SK-N-SH treated with all-trans-retinoic acid at 6 μM for 48 hours (cell line): ENCODE data around the gene KCNG4.
A peak's percentile ranks its signal among the peaks of the same experiment; 100 is the strongest.

ENCODE experiments used
- ATAC-seq: fragments of 200-7000 bp; cut with Tn5 transposase; 3 replicates; pipeline ENCODE4 v1.9.1; 2020; ENCODE audit warnings: mild to moderate bottlenecking, moderate library complexity
- ARNTL ChIP-seq: fragments of 450-650 bp; formaldehyde crosslinking; IDR thresholded peaks from 2 replicates; pipeline ENCODE4 v1.5.0; 2020; ENCODE audit warnings: low read depth, mild to moderate bottlenecking, moderate library complexity, borderline replicate concordance
- BACH2 ChIP-seq: fragments of 250-450 bp; sonication (Bioruptor Pico); IDR thresholded peaks from 2 replicates; pipeline ENCODE4 v1.9.0; 2021; ENCODE audit warnings: mild to moderate bottlenecking, borderline replicate concordance
- CSDC2 ChIP-seq: fragments of 250-450 bp; sonication (Bioruptor Pico); IDR thresholded peaks from 2 replicates; pipeline ENCODE4 v1.5.0; 2020; ENCODE audit warnings: mild to moderate bottlenecking, moderate library complexity
- CSRNP3 ChIP-seq: fragments of 250-450 bp; sonication (Bioruptor Pico); IDR thresholded peaks from 2 replicates; pipeline ENCODE4 v1.5.1; 2021; ENCODE audit warnings: mild to moderate bottlenecking, moderate library complexity
- ESRRG ChIP-seq: fragments of 250-450 bp; sonication (Bioruptor Pico); IDR thresholded peaks from 2 replicates; pipeline ENCODE4 v1.6.1; 2021; ENCODE audit warnings: mild to moderate bottlenecking
- GLIS3 ChIP-seq: fragments of 250-450 bp; sonication (Bioruptor Pico); IDR thresholded peaks from 2 replicates; pipeline ENCODE4 v1.5.0; 2020; ENCODE audit warnings: mild to moderate bottlenecking, moderate library complexity
- ISL1 ChIP-seq: fragments of 250-450 bp; sonication (Bioruptor Pico); IDR thresholded peaks from 2 replicates; pipeline ENCODE4 v2.1.2; 2022; ENCODE audit warnings: mild to moderate bottlenecking, moderate library complexity
- OSR1 ChIP-seq: fragments of 250-450 bp; sonication (Bioruptor Pico); IDR thresholded peaks from 2 replicates; pipeline ENCODE4 v1.8.0; 2022; ENCODE audit warnings: moderate library complexity, mild to moderate bottlenecking, inconsistent platforms
- PPARA ChIP-seq: fragments of 250-450 bp; sonication (Bioruptor Pico); IDR thresholded peaks from 2 replicates; pipeline ENCODE4 v1.5.0; 2020; ENCODE audit warnings: mild to moderate bottlenecking, borderline replicate concordance
- RARB ChIP-seq: fragments of 250-450 bp; sonication (Bioruptor Pico); IDR thresholded peaks from 2 replicates; pipeline ENCODE4 v1.8.0; 2021; ENCODE audit warnings: mild to moderate bottlenecking, moderate library complexity
- SNAI2 ChIP-seq: fragments of 250-450 bp; sonication (Bioruptor Pico); IDR thresholded peaks from 2 replicates; pipeline ENCODE4 v1.5.0; 2020; ENCODE audit warnings: mild to moderate bottlenecking, moderate library complexity
- TCF4 ChIP-seq: fragments of 250-450 bp; sonication (Bioruptor Pico); IDR thresholded peaks from 2 replicates; pipeline ENCODE4 v1.8.0; 2021; ENCODE audit warnings: mild to moderate bottlenecking, moderate library complexity, borderline replicate concordance
- TOX ChIP-seq: fragments of 250-450 bp; sonication (Bioruptor Pico); IDR thresholded peaks from 2 replicates; pipeline ENCODE4 v1.8.0; 2021; ENCODE audit warnings: mild to moderate bottlenecking, moderate library complexity, borderline replicate concordance
- ZC3H10 ChIP-seq: fragments of 250-450 bp; sonication (Bioruptor Pico); IDR thresholded peaks from 2 replicates; pipeline ENCODE4 v1.5.1; 2021; ENCODE audit warnings: mild to moderate bottlenecking, moderate library complexity
- ZFP3 ChIP-seq: fragments of 250-450 bp; sonication (Bioruptor Pico); IDR thresholded peaks from 2 replicates; pipeline ENCODE4 v1.5.0; 2020; ENCODE audit warnings: mild to moderate bottlenecking, moderate library complexity
- ZFP30 ChIP-seq: fragments of 450-650 bp; formaldehyde crosslinking; IDR thresholded peaks from 2 replicates; pipeline ENCODE4 v1.5.0; 2022; ENCODE audit warnings: mild to moderate bottlenecking, moderate library complexity
- ZNF565 ChIP-seq: fragments of 450-650 bp; formaldehyde crosslinking; conservative IDR thresholded peaks from 2 replicates; pipeline ENCODE4 v1.5.0; 2020; ENCODE audit warnings: low read depth, mild to moderate bottlenecking, moderate library complexity
- ZNF70 ChIP-seq: fragments of 450-650 bp; formaldehyde crosslinking; IDR thresholded peaks from 2 replicates; pipeline ENCODE4 v1.5.0; 2020; ENCODE audit warnings: mild to moderate bottlenecking, moderate library complexity
- ZNF8 ChIP-seq: fragments of 450-650 bp; formaldehyde crosslinking; IDR thresholded peaks from 2 replicates; pipeline ENCODE4 v1.5.0; 2020; ENCODE audit warnings: mild to moderate bottlenecking, moderate library complexity
- TF ChIP-seq, protein P1 (sequence below): fragments of 250-450 bp; sonication (Bioruptor Pico); IDR thresholded peaks from 2 replicates; pipeline ENCODE4 v1.8.0; 2021; ENCODE audit warnings: low read depth, mild to moderate bottlenecking, moderate library complexity, borderline replicate concordance
- TF ChIP-seq, protein P2 (sequence below): fragments of 250-450 bp; sonication (Bioruptor Pico); IDR thresholded peaks from 2 replicates; pipeline ENCODE4 v1.8.0; 2020; ENCODE audit warnings: mild to moderate bottlenecking, moderate library complexity, borderline replicate concordance
- TF ChIP-seq, protein P3 (sequence below): fragments of 250-450 bp; sonication (Bioruptor Pico); IDR thresholded peaks from 2 replicates; pipeline ENCODE4 v1.5.0; 2020; ENCODE audit warnings: mild to moderate bottlenecking, moderate library complexity
- TF ChIP-seq, protein P4 (sequence below): fragments of 250-450 bp; sonication (Bioruptor Pico); IDR thresholded peaks from 2 replicates; pipeline ENCODE4 v1.5.1; 2020; ENCODE audit warnings: low read depth, mild to moderate bottlenecking, moderate library complexity

The KCNG4 gene

GRCh38 chr16:84278333-84278732 lies 38.5 kb upstream of the KCNG4 start (continued):
- TF ChIP-seq, protein P1, sequence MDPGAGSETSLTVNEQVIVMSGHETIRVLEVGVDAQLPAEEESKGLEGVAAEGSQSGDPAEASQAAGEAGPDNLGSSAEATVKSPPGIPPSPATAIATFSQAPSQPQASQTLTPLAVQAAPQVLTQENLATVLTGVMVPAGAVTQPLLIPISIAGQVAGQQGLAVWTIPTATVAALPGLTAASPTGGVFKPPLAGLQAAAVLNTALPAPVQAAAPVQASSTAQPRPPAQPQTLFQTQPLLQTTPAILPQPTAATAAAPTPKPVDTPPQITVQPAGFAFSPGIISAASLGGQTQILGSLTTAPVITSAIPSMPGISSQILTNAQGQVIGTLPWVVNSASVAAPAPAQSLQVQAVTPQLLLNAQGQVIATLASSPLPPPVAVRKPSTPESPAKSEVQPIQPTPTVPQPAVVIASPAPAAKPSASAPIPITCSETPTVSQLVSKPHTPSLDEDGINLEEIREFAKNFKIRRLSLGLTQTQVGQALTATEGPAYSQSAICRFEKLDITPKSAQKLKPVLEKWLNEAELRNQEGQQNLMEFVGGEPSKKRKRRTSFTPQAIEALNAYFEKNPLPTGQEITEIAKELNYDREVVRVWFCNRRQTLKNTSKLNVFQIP (CRISPR knock-in tag): no peak
- no peak for TF ChIP-seq SNAI2 (CRISPR knock-in tag)
- no peak for TF ChIP-seq ISL1 (CRISPR knock-in tag)
- no peak for TF ChIP-seq OSR1 (CRISPR knock-in tag)
- TF ChIP-seq ARNTL (CRISPR knock-in tag): no peak
- TF ChIP-seq ZNF565 (CRISPR knock-in tag): no peak
- no peak for TF ChIP-seq ZFP30 (CRISPR knock-in tag)
- no peak for TF ChIP-seq TCF4 (CRISPR knock-in tag)

- no peak for TF ChIP-seq CSDC2 (CRISPR knock-in tag)
- ATAC-seq: peak; percentile 95
Observed at GRCh38 chr16:84277244-84277823, 37.5 kb upstream of the KCNG4 start.

- no peak for ATAC-seq
- TF ChIP-seq ZFP30 (CRISPR knock-in tag) (no peak), RARB (CRISPR knock-in tag) (no peak), GLIS3 (CRISPR knock-in tag) (no peak), ISL1 (CRISPR knock-in tag) (no peak), OSR1 (CRISPR knock-in tag) (no peak), ESRRG (CRISPR knock-in tag) (no peak), BACH2 (CRISPR knock-in tag) (no peak), TOX (no peak), PPARA (CRISPR knock-in tag) (no peak), ZFP3 (no peak), CSDC2 (CRISPR knock-in tag) (no peak), ZNF8 (no peak), TCF4 (CRISPR knock-in tag) (no peak), ZC3H10 (CRISPR knock-in tag) (no peak), ZNF70 (CRISPR knock-in tag) (no peak)
- TF ChIP-seq, protein P2, sequence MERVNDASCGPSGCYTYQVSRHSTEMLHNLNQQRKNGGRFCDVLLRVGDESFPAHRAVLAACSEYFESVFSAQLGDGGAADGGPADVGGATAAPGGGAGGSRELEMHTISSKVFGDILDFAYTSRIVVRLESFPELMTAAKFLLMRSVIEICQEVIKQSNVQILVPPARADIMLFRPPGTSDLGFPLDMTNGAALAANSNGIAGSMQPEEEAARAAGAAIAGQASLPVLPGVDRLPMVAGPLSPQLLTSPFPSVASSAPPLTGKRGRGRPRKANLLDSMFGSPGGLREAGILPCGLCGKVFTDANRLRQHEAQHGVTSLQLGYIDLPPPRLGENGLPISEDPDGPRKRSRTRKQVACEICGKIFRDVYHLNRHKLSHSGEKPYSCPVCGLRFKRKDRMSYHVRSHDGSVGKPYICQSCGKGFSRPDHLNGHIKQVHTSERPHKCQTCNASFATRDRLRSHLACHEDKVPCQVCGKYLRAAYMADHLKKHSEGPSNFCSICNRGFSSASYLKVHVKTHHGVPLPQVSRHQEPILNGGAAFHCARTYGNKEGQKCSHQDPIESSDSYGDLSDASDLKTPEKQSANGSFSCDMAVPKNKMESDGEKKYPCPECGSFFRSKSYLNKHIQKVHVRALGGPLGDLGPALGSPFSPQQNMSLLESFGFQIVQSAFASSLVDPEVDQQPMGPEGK (CRISPR knock-in tag): no peak
- TF ChIP-seq, protein P3, sequence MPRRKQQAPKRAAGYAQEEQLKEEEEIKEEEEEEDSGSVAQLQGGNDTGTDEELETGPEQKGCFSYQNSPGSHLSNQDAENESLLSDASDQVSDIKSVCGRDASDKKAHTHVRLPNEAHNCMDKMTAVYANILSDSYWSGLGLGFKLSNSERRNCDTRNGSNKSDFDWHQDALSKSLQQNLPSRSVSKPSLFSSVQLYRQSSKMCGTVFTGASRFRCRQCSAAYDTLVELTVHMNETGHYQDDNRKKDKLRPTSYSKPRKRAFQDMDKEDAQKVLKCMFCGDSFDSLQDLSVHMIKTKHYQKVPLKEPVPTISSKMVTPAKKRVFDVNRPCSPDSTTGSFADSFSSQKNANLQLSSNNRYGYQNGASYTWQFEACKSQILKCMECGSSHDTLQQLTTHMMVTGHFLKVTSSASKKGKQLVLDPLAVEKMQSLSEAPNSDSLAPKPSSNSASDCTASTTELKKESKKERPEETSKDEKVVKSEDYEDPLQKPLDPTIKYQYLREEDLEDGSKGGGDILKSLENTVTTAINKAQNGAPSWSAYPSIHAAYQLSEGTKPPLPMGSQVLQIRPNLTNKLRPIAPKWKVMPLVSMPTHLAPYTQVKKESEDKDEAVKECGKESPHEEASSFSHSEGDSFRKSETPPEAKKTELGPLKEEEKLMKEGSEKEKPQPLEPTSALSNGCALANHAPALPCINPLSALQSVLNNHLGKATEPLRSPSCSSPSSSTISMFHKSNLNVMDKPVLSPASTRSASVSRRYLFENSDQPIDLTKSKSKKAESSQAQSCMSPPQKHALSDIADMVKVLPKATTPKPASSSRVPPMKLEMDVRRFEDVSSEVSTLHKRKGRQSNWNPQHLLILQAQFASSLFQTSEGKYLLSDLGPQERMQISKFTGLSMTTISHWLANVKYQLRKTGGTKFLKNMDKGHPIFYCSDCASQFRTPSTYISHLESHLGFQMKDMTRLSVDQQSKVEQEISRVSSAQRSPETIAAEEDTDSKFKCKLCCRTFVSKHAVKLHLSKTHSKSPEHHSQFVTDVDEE (CRISPR knock-in tag): no peak
- TF ChIP-seq, all 23 proteins: peak for 0
Observed at GRCh38 chr16:84275585-84276151, 35.9 kb upstream of the KCNG4 start.

DNA sequence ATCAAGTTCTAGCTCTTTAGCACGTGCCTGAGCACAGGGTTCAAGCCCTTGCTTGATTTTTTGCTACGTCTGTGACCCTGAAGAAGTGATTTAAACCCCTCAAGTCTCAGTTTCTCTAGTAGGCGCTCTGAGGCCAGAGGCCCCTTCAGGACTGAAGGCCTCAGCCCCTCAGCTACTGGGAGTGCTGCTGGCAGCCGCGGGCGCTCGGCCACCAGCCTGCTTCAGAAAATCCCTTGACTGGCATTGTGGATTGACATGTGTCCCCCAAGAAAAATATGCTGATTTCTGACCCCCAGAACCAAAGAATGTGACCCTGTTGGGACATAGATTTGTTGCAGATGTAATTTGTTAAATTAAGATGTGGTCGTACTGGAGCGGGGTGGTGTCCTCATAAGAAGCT lies 34.7 kb upstream of the KCNG4 start:
- no peak for ATAC-seq
- TF ChIP-seq RARB (CRISPR knock-in tag) (no peak), CSRNP3 (CRISPR knock-in tag) (no peak), TCF4 (CRISPR knock-in tag) (no peak), ZFP3 (no peak), SNAI2 (CRISPR knock-in tag) (no peak), PPARA (CRISPR knock-in tag) (no peak), ESRRG (CRISPR knock-in tag) (no peak), BACH2 (CRISPR knock-in tag) (no peak), ZFP30 (CRISPR knock-in tag) (no peak)
- TF ChIP-seq, protein P1 (CRISPR knock-in tag): no peak
- TF ChIP-seq, protein P2 (CRISPR knock-in tag): no peak
- TF ChIP-seq, protein P4, sequence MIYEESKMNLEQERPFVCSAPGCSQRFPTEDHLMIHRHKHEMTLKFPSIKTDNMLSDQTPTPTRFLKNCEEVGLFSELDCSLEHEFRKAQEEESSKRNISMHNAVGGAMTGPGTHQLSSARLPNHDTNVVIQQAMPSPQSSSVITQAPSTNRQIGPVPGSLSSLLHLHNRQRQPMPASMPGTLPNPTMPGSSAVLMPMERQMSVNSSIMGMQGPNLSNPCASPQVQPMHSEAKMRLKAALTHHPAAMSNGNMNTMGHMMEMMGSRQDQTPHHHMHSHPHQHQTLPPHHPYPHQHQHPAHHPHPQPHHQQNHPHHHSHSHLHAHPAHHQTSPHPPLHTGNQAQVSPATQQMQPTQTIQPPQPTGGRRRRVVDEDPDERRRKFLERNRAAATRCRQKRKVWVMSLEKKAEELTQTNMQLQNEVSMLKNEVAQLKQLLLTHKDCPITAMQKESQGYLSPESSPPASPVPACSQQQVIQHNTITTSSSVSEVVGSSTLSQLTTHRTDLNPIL (CRISPR knock-in tag): no peak
